Activated CD8-positive, alpha-beta memory T cell treated with anti-CD3 and anti-CD28 coated beads, Interleukin-2, amount 50 U/mL, for 4 hours (primary cell): ENCODE measurements around the gene OST4.
"Not testable (repeated sequence)": the region's sequence is repeated elsewhere in the genome, so short reads cannot be mapped to it uniquely, and the experiment has no call there.

Experiments
- DNase-seq: peaks from one replicate; pipeline ENCODE4 v3.0.0-alpha.2; 2020

The OST4 gene

GRCh38 chr2:27071277-27071989 is at the start of gene OST4:
Gene OST4 (minus strand): TSS chr2:27071654.
- DNase-seq: peak; percentile 89

- DNase-seq: not testable (repeated sequence)
Observed at GRCh38 chr2:27119330-27119670, 47.8 kb upstream of the OST4 start.

- DNase-seq: no peak
Observed at GRCh38 chr2:27118525-27119329, 47.3 kb upstream of the OST4 start, which contains the start of gene CGREF1. Gene CGREF1 (minus strand): TSS chr2:27119128. CDS start chr2:27104366, 14,762 bp downstream.

- DNase-seq: no peak
Observed at GRCh38 chr2:27117995-27118524, 46.6 kb upstream of the OST4 start.

- no peak for DNase-seq
Observed at GRCh38 chr2:27115519-27115918, 44.1 kb upstream of the OST4 start.

GRCh38 chr2:27111392-27112078 is 40.1 kb upstream of the OST4 start:
- DNase-seq: not testable (repeated sequence)

- not testable (repeated sequence) for DNase-seq
Observed at GRCh38 chr2:27110603-27111352, 39.3 kb upstream of the OST4 start.

- DNase-seq: no peak
Observed at GRCh38 chr2:27109083-27109482, 37.6 kb upstream of the OST4 start.

- no peak for DNase-seq
Observed at GRCh38 chr2:27108221-27108620, 36.8 kb upstream of the OST4 start.

- DNase-seq: no peak
Observed at GRCh38 chr2:27105981-27106380, 34.5 kb upstream of the OST4 start.

GRCh38 chr2:27102329-27102728 is 30.9 kb upstream of the OST4 start:
- DNase-seq: no peak

GRCh38 chr2:27100036-27100435 is 28.6 kb upstream of the OST4 start:
- no peak for DNase-seq

GRCh38 chr2:27099334-27099955 is 28.0 kb upstream of the OST4 start:
- no peak for DNase-seq

- DNase-seq: no peak
Observed at GRCh38 chr2:27097341-27097740, 25.9 kb upstream of the OST4 start.

GRCh38 chr2:27096748-27097297 is 25.4 kb upstream of the OST4 start:
- no peak for DNase-seq

GRCh38 chr2:27095745-27096651 is 24.5 kb upstream of the OST4 start:
- DNase-seq: no peak

GRCh38 chr2:27095427-27095744 is 23.9 kb upstream of the OST4 start:
- DNase-seq: no peak

GRCh38 chr2:27094353-27094984 is 23.0 kb upstream of the OST4 start:
- DNase-seq: no peak

GRCh38 chr2:27093430-27094352 is 22.2 kb upstream of the OST4 start:
- no peak for DNase-seq
